T-helper 9 cell (primary cell): ENCODE results near the gene ACTN1.

ENCODE experiments used
- DNase-seq: peaks from one replicate; pipeline ENCODE4 v3.0.0-alpha.2; 2020

ACTN1 gene

DNA sequence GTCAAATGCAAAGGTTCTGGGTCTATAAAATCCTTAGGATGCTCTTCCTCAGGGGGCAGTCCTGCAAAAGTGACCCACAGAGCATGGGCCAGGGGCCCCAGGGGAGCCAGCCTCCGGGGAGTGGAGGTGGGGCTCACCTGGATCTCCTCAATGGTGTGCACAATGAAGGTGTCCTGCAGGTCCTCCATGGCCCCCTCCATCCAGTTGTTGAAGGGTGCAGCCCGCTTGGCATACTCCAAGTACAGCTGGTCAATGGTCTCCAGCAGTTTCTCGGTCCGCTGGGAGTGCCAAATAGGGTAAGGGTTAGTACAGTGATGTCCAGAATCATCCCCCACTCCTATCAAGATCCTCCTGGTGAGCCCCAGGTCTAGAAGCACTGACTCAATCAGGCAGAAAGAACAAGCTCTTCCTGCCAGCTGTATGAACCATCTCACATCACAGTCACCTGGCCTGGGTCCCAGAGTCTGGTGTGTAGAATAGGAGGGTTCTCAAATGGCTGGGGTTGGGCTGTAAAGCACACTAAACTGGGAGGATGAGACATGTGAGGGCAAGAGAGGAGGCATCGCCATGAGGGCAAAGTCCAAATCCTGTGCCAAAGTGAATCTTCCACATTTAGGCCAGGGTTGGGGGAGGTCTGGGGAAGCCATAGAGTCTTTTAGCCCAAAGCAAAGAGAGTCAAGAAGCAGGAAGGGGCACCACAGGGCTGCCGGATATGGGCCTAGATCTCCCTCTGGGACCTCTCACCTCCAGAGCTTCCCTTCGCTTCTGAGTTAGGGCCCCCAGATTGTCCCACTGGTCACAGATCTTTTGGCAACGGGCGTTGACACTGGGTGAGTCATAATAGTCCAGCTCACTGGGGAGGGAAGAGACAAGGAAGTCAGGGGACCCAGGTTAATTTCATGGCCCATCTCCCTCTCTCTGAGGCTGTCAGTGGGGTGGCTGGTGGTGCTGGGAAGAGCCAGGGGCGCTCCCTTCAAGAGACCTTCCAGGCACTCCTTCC, 94.8 kb downstream of the ACTN1 start:
- DNase-seq = no peak

DNA sequence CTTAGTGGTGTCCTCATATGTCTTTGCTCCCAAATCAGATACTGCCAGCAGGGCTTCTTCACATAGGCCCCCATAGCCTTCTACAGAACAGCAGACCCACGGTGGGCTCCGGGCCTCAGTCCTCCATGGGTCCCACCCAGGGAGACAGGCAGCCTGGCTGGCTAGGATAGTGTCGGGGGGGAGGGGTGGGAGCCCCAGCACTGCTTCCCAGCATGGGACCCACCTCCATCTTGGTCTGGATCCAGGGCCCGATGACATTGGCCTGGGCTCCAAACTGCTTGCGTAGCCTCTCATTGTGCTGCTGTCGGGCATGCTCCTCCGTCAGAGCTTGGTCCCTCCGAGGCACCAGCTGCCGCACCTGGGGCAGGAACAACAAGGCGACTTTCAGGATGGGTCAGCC, 96.9 kb downstream of the ACTN1 start:
- DNase-seq = no peak

- no peak for DNase-seq
Measured at GRCh38 chr14:68881396-68881795, 97.7 kb downstream of the ACTN1 start.

GRCh38 chr14:68880581-68881105, 98.5 kb downstream of the ACTN1 start:
- no peak for DNase-seq

DNA sequence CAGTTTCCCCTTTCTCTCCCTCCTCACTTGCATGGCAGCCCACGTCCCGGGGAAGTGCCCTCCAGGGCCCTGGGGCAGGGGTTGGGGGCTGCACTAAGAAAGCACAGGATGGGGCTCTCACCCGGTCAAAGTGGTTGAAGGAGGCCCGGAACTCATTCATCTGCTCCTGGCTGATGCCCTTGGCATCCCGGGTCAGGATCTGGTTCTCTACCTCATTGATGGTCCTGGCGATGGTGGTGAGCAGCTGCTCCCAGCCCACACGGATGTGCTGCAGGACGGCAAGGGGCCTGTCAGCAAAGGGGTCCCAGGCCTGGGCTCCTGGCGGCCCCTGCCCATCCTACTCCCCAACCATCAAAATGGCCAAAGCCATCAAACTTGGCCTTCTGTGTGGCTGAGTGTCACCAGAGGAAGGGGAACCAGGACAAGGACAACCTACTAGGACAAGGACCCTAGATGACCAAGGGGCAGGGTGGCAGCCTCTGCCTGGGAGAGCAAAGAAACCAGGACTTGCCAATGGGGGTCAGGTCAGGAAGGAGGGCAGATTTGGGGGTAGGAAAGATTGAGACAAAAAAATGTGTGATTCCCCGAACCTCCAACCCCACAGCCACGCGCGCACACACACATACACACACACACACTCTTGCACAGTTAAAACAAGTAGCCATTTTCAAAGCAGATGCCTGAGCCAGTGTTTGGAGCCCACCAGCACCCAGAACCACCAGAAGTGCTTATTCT, 99.1 kb downstream of the ACTN1 start:
- DNase-seq = no peak

- no peak for DNase-seq
Measured at GRCh38 chr14:68879321-68879781, 99.8 kb downstream of the ACTN1 start.

GRCh38 chr14:68878908-68879307, 100.2 kb downstream of the ACTN1 start:
- no peak for DNase-seq

- DNase-seq = no peak
Measured at GRCh38 chr14:68877993-68878575, 101.0 kb downstream of the ACTN1 start.

GRCh38 chr14:68876976-68877375, 102.1 kb downstream of the ACTN1 start:
- no peak for DNase-seq

GRCh38 chr14:68874746-68875155, 104.4 kb downstream of the ACTN1 start:
- no peak for DNase-seq

DNA sequence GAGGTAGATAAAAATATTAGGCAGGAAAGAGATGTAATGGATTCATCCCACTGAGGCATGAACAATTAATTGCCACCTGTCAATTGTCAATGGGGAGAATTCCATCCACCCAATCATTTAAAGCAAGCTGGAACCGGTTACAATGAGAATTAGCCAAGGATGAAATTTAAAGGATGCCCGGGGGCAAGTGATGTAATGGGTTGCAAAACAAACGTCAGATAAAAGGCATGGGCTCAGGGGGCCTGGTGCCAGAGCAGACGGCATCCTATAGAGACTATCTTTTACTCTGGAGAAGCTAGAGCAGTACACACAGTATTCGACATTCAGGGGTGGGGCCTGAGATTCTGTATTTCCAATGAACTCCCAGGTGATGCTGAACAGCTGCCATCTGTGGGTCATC, 105.7 kb downstream of the ACTN1 start:
- DNase-seq = no peak

- no peak for DNase-seq
Measured at GRCh38 chr14:68871392-68871791, 107.7 kb downstream of the ACTN1 start.

GRCh38 chr14:68866991-68867533, 112.0 kb downstream of the ACTN1 start:
- no peak for DNase-seq

- no peak for DNase-seq
Measured at GRCh38 chr14:68865542-68865941, 113.6 kb downstream of the ACTN1 start.

- DNase-seq = no peak
Measured at GRCh38 chr14:68864361-68864750, 114.7 kb downstream of the ACTN1 start.

DNA sequence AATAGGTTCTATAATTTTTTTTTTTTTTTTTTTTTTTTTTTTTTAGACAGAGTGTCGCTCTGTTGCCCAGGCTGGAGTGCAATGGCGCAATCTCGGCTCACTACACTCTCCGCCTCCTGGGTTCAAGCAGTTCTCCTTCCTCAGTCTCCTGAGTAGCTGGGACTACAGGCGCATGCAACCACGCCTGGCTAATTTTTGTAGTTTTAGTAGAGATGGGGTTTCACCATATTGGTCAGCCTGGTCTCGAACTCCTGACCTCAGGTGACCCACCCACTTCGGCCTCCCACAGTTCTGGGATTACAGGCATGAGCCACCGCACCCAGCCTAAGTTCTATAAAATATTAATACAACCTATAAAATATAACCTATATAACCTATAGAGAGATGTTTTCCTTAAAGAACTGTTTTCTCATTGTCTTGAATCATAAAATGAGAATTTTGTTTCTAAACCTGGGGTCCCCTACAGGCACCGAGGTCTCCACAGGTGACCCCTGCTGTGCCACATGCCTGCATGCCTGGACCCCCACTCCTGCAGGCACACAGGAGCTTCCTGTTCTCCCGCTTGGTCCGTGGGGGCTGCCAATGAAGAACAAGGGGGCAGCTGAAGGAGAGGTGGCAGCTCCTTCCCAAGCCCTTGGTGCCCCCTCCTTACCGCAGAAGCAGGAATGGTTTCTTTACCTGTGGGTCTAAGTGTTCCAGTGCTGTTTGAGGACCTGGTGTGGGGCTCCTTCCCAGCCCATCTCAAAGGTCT, 115.3 kb downstream of the ACTN1 start:
- no peak for DNase-seq

DNA sequence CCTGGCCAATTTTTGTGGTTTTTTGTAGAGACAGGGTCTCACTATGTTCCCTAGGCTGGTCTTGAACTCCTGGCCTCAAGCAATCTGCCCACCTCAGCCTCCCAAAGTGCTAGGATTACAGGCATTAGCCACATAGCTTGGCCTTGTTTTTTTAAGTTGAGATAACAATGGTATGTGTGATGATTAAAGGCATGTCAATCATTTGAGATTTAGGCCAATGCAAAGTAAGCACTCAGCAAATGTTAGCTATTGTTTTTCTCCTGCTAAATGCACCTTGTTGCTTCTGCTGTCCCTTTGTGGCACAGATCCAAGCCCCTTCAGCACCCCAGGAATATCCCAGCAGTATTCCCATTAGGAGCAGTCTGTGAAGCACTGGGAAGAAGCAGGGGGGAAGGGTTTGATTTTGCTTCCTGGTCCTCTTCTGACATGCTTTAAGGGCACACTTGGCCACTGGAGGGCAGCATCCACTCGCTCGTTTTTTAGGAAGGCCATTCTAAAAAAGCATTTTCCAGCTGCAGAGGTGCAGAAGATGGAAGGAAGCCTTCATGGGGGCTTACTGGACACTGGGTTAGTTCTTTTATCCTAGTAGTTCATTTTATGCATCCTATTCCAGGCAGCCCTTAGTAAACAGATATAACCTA, 116.0 kb downstream of the ACTN1 start:
- peak; percentile 56 for DNase-seq

DNA sequence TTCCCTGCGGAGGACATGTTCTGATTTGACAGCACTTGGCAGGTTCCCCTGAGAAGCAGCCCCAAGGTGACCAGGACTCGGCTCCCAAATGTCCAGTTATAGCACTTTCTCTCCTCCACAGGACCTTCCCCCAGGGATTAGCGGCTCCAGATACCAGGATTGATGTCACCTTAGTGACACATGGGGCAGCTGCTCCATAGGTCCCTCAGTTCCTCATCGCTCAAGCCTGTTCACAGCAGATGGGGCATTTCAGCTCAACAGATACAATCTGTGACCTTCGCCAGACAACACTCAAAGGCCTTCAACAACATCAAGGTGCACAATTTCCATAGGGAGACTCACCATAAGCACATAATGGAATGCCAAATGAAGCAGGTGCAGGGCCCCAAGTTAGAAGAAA, 118.3 kb downstream of the ACTN1 start:
- no peak for DNase-seq

DNA sequence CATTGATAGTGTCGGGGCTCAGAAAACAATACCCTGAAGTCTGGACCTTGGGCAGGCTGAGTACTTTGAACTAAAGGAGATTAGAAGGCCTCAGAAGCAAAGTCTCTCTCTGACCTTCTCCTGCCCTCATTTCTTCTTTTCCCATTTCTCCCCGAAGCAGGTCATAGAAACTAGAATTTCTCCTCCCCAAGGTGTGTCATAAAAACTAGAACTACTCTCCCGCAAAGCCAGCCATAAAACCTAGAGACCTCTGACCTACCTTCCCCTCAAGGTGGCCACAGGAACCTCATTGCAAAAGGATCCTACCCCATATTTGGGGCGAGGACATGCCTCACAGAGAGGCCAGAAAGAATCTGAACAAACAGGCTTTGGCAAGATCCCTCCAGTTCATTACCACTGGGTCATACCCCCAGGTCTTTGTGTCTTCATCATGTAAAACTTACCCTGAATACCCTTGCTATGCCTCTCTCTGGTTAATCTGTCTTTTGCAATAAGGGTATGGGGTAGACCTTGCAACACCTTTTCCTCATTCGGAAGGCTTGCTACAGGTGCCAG, 121.5 kb downstream of the ACTN1 start:
- no peak for DNase-seq

DNA sequence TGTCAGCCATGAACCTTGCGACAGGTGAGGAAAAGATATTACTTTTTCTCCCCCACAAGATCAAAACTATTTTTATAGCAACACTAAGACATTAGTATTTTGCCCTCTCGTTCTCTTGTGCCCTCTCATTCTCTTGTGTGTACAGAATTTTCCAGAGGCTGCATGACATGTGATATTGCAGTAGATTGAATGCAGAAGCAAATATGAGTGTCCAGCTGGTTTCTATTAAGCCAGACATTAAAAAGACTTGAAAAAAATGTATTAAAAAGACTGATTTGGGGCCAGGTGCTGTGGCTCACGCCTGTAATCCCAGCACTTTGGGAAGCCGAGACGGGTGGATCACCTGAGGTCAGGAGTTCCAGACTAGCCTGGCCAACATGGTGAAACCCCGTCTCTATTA, 122.5 kb downstream of the ACTN1 start:
- no peak for DNase-seq

GRCh38 chr14:68854421-68854820, 124.7 kb downstream of the ACTN1 start:
- no peak for DNase-seq
